Lower lobe of right lung (tissue), 2 donors: ENCODE measurements around the gene KIF16B. TPM values are rescaled to one million over a fixed set of nuclear protein-coding genes. Genes with fewer than 3 reads are reported as not detected.
"Not testable (repeated sequence)": the region's sequence is repeated elsewhere in the genome, so short reads cannot be mapped to it uniquely, and the experiment has no call there.

Source experiments
- ATAC-seq, 2 donors: fragments of 200-7000 bp; cut with Tn5 transposase; one replicate each; pipeline ENCODE4 v1.9.1; 2020 to 2022; ENCODE audit warnings: mild to moderate bottlenecking in 2 of 2, moderate library complexity in 2 of 2
- DNase-seq: peaks from one replicate; pipeline ENCODE4 v3.0.0-alpha.2; 2020
- H3K27ac ChIP-seq: fragments of 200-600 bp; one replicate; pipeline ENCODE4 v1.8.0; 2022
- H3K27me3 ChIP-seq: fragments of 200-600 bp; one replicate; pipeline ENCODE4 v1.8.0; 2022; ENCODE audit warnings: low read depth
- H3K36me3 ChIP-seq: fragments of 200-600 bp; one replicate; pipeline ENCODE4 v1.8.0; 2022; ENCODE audit warnings: mild to moderate bottlenecking
- H3K4me1 ChIP-seq: fragments of 200-600 bp; one replicate; pipeline ENCODE4 v1.8.0; 2022
- H3K4me3 ChIP-seq: fragments of 200-600 bp; one replicate; pipeline ENCODE4 v1.8.0; 2022; ENCODE audit warnings: mild to moderate bottlenecking
- H3K9me3 ChIP-seq: fragments of 200-600 bp; one replicate; pipeline ENCODE4 v1.8.0; 2022
- intact Hi-C: fragments of 100-400 bp; cut with DNase I; formaldehyde crosslinking; loops from one replicate; pipeline ENCODE4 v1.11.0; 2022
- total RNA-seq: library from RNA; stranded (reverse); fragmentation: NEBNext Ultra II Directional; extraction: Animal tissue kit (Norgen Biotek cat#: 25700); gene quantifications from one replicate; pipeline ENCODE4 v1.2.1, GENCODE V29; 2021
- TF ChIP-seq, protein P1 (sequence below): fragments of 200-600 bp; IDR thresholded peaks from one replicate; pipeline ENCODE4 v1.8.0; 2022; ENCODE audit warnings: antibody characterized with exemption, mild to moderate bottlenecking
- donor health status: DM: no; HTN: yes; CAD: no; lungs with severe emphysema.

Gene KIF16B
- total RNA-seq, 1 donor from 2014 or later, result 25.1 TPM

DNA sequence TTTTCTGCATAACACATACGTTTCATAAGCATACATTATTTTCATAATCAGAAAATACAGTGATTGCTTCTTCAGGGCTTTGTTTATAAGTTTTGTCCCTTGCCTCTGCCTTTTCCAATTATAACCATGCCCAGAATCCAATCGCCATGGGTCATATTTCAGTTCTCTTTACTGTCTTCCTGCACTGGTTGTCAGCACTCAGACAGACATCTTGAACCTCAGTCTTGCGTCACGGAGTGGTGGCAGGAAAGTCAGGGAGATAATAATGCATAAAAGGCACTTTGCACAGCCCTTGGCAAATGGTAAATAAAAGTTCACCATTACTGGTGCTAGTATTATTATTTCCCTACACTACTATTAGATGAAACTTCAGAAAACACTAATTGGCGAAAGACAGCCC lies 7.2 kb downstream of the KIF16B start:
- TF ChIP-seq, protein P1, sequence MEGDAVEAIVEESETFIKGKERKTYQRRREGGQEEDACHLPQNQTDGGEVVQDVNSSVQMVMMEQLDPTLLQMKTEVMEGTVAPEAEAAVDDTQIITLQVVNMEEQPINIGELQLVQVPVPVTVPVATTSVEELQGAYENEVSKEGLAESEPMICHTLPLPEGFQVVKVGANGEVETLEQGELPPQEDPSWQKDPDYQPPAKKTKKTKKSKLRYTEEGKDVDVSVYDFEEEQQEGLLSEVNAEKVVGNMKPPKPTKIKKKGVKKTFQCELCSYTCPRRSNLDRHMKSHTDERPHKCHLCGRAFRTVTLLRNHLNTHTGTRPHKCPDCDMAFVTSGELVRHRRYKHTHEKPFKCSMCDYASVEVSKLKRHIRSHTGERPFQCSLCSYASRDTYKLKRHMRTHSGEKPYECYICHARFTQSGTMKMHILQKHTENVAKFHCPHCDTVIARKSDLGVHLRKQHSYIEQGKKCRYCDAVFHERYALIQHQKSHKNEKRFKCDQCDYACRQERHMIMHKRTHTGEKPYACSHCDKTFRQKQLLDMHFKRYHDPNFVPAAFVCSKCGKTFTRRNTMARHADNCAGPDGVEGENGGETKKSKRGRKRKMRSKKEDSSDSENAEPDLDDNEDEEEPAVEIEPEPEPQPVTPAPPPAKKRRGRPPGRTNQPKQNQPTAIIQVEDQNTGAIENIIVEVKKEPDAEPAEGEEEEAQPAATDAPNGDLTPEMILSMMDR, result no peak
- H3K36me3 ChIP-seq, result no peaks in the 10 kb centered on the region
- H3K27me3 ChIP-seq, result no peaks in the 10 kb centered on the region
- ATAC-seq (no peak), DNase-seq (no peak)
- H3K27ac ChIP-seq, result no peak overlapping the region
- H3K4me3 ChIP-seq, result no peak overlapping the region
- H3K9me3 ChIP-seq, result no peaks in the 10 kb centered on the region
- intact Hi-C loops, result no loop called here
- H3K4me1 ChIP-seq, result peaks cover 19% of the 10 kb centered on the region

DNA sequence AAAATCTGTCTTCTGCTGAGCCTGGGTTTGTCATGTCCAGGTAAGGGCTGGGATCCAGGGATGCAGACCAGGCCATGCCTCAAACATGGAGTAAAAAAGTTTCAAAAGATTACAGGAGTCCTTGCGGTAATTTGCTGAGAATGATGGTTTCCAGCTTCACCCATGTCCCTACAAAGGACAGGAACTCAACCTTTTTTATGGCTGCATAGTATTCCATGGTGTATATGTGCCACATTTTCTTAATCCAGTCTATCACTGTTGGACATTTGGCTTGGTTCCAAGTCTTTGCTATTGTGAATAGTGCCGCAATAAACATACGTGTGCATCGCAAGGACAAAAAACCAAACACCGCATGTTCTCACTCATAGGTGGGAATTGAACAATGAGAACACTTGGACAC lies 9.2 kb downstream of the KIF16B start:
- H3K4me3 ChIP-seq, ATAC-seq, H3K9me3 ChIP-seq, DNase-seq, H3K27ac ChIP-seq, intact Hi-C loops, H3K27me3 ChIP-seq, H3K4me1 ChIP-seq, H3K36me3 ChIP-seq: not testable (repeated sequence)

DNA sequence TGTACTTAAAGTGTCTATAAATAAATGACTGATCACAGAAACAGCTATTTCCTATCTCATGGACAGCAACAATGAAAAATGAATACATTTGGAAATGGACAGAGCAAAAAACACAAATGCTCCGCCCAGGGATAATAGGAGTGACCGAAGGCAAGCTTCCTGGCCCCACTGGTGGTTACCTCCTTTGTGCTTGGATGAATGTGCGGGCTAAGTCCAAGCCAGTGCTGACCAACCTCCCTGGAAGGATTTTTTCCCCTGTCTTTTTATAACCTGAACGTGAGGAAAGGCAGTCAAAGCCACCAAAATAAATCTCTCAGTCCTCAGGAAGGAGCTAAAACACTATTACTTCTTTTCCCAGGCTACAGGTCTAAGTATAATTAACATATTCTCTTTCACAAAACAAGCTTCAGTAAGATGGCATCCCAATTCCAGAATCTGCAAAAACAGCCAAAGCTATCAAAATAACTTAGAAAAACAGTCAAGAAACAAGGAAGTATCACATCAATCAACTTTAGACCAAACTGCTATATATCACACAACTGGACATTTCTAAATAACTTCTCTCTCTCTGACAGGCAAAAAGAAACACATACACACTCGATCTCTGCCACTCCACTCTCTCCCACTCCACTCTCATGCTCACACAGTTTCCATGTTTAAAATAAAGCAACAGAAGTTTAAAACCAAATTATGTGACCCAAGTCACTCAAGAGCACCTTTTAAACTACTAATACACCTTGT lies 10.0 kb downstream of the KIF16B start:
- Histone ChIP-seq H3K36me3 (no peaks in the 10 kb centered on the region), H3K27ac (no peak overlapping the region), H3K4me3 (no peak overlapping the region), H3K27me3 (no peaks in the 10 kb centered on the region), H3K9me3 (no peaks in the 10 kb centered on the region), H3K4me1 (no peaks in the 10 kb centered on the region)
- TF ChIP-seq, protein P1, result no peak
- no peak for ATAC-seq
- intact Hi-C loops, result no loop called here
- DNase-seq, result no peak

DNA sequence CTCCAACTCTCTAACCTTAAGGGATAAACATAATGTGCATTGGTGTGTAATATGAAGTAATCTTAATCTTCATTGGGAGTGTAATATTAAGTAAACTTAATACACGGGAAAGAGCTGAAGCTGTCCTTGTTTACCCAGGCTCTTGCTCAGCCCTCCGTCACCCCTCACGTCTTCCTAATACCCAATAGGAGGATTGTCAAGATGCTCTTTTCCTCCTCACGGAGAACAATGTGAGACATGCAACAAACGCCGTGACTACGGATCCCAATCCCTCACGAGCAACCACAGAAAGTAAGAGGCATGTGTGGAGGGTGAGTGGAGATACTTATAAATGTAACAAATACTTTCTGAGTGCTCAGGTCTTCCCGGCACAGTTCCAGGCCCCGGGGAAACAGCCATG lies 11.0 kb downstream of the KIF16B start:
- no peak for DNase-seq
- no peak for ATAC-seq
- H3K4me1 ChIP-seq, result no peaks in the 10 kb centered on the region
- intact Hi-C loops, result no loop called here
- H3K27ac ChIP-seq, result no peak overlapping the region
- no peaks in the 10 kb centered on the region for H3K36me3 ChIP-seq
- no peaks in the 10 kb centered on the region for H3K9me3 ChIP-seq
- H3K27me3 ChIP-seq, result no peaks in the 10 kb centered on the region
- TF ChIP-seq, protein P1, result no peak
- no peak overlapping the region for H3K4me3 ChIP-seq

DNA sequence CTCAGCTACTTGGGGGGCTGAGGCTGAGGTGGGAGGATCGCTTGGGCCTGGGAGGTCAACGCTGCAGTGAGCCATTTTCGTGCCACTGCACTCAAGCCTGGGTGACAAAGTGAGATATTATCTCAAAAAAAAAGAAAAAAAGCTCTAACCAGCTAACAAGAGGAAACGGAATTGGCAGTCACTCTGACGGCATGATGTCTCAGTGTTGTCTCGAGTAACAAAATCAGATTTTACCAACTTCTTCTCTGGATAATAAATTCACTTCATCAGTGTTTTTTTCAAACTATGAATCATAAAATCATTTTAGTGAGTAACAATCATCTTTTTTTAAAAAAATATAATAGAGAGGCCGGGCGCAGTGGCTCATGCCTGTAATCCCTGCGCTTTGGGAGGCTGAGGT lies 12.6 kb downstream of the KIF16B start:
- DNase-seq, result no peak
- no peaks in the 10 kb centered on the region for H3K9me3 ChIP-seq
- no peak overlapping the region for H3K4me3 ChIP-seq
- no peaks in the 10 kb centered on the region for H3K27me3 ChIP-seq
- no peak for ATAC-seq
- intact Hi-C loops, result no loop called here
- H3K36me3 ChIP-seq, result no peaks in the 10 kb centered on the region
- no peak overlapping the region for H3K27ac ChIP-seq
- TF ChIP-seq, protein P1, result no peak
- H3K4me1 ChIP-seq, result peaks cover 3% of the 10 kb centered on the region

DNA sequence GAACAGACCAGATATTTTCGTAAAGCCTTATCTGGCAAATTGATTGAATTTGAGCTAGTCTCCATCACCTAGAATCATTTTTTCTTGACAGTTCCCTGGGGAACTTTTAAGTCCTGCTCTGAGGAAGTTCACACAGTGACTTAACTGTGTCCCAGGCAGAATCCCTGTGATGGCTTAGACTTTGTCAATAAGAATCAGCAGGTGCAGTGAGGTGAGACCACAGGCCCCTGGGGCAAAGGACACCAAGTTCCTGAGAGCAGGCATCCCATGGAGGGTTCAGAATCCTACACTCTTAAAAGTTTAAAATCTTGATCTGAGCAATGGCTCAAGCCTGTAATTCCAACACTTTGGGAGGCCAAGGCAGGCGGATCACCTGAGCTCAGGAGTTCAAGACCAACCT lies 13.0 kb downstream of the KIF16B start:
- Histone ChIP-seq H3K27ac (no peak overlapping the region), H3K36me3 (no peaks in the 10 kb centered on the region), H3K27me3 (no peaks in the 10 kb centered on the region), H3K4me3 (no peak overlapping the region), H3K4me1 (peaks cover 3% of the 10 kb centered on the region), H3K9me3 (no peaks in the 10 kb centered on the region)
- intact Hi-C loops, result no loop called here
- TF ChIP-seq, protein P1, result no peak
- no peak for DNase-seq
- ATAC-seq, result no peak
